Measurements from ENCODE around the gene NUBP2.

NUBP2 gene

GRCh38 chr16:1831186-1832075, 48.7 kb downstream of the NUBP2 start:
- DNase-seq = no peak

- DNase-seq = no peak
These were observed 50.2 kb downstream of the NUBP2 start for GRCh38 chr16:1832838-1833454.

GRCh38 chr16:1834096-1834495, 51.3 kb downstream of the NUBP2 start:
- no peak for DNase-seq
